Activated T-cell treated with anti-CD3 and anti-CD28 coated beads for 24 hours (primary cell): Measurements from ENCODE around the gene CORO1A.
"Not testable (repeated sequence)": the region's sequence is repeated elsewhere in the genome, so short reads cannot be mapped to it uniquely, and the experiment has no call there.

Source experiments
- DNase-seq: peaks from one replicate; pipeline ENCODE4 v3.0.0-alpha.2; 2020; ENCODE audit warnings: low read depth

Gene CORO1A

DNA sequence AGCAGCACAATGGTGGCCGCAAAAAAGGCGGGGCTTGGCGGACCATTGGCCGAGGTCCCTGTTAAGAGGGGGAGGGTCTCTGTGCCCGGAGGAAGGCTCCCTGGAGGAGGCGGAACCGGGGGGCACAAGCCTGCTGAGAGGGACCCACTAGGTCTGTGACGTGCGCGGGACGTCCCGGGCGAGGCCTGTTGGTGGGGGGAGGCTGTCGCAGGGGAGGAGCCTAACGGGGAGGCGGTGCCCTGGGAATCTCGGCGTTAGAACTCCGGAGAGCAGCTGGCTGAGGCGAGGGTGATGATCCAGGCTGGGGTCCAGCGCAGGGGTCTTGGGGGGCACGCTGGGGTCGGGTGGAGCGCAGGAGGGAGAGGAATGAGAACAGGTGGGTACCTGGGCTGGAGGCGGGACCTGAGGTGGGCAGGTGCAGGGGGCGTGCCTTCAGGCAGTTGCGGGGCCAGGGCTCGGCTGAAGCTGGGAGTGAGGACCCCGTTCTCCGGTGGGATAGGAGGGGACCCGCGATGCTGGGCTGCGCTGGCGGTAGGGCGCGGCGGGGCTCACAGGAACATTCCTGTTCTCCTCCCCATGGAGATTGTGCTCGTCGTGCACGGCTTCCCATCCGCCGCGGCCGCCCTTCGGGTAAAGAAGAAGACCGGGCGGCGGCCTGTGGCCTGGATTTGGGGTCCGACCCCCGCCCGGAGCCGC lies 22.3 kb downstream of the CORO1A start:
- not testable (repeated sequence) for DNase-seq

DNA sequence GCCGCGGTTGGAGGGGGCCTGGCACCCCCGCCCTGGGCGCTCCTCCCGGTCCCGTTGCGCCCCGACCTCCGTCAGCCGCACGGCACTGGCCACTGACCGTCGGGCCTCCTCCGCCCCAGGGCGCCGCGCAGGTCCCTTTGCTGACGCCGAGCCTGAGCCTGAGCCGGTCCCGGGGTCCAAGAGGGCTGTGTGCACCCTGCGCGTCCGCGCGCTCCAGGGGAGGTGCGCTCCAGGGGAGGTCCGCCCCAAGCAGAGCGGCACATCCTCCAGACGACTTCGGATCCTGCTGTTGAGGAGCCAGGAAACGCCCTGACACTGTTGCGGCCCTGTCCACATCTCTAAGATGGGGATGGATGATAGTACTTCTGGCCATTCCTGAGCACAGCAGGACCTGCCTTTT lies 22.9 kb downstream of the CORO1A start:
- not testable (repeated sequence) for DNase-seq

DNA sequence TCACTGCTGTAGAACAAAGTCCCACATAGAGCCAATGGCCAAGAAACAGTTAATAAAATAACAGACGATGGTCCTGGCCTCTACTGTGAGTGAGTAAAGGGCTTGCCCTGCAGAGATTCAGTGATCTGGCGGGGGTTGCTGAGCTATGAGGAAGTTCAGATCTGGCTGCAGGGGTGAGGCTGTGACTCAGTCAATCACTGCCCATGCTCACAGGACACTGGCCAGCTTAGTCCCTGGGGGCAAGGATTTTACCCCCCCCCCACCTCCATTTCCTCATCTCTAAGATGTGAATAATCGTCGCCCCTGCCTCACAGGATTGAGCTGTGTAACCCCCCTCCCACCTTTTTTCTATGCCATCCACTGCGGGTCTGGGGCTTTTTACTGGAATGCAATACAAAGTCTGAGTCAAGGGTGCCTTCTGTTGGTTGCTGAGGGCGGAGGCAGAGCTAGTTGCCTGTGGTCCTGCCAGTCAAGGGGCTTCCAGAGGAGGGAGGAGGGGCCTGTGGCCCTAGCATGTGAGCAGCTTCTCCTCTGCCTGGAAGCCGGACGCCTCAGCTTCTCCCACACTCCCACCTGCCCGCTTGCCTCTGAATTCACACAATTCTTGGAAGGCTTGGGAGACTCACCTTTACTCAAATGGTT lies 23.8 kb downstream of the CORO1A start:
- not testable (repeated sequence) for DNase-seq

DNA sequence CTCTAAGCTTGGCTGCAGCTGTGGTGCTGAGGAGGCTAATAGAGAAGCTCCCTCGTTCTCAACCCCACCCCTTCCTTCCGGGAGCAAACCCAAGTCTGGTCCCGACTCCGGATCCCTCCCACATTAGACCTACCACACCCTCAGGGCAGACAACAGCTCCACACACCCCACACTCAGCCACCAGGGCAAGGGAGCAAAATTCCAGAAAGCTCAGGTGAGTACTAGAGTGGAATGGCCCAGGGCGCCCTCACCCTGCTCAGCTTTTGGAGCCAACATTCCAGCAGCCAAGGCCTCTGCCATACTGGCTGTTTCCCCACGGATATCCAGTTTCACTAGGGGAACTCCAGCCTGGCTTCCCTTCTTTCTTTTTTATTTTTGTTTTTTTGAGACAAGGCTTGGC lies 25.6 kb downstream of the CORO1A start:
- not testable (repeated sequence) for DNase-seq

DNA sequence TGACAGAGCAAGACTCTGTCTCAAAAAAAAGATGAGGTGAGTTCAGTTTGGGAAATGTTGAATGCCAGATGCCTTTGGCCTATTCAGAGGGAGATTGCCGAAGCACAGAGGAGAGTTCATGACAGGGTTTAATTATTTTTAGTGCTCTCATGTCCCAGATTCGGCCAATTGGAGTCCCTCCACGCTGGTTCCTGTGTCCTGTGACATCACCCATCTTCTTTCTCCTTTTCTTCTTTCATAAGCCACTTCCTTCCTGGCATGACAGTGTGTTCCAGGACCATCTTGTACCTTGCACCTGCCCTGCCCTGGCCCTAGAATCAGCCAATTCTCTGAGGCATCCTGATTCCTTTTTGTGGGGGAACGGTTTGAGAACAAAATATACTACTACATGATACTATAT lies 28.0 kb downstream of the CORO1A start:
- DNase-seq, result not testable (repeated sequence)

DNA sequence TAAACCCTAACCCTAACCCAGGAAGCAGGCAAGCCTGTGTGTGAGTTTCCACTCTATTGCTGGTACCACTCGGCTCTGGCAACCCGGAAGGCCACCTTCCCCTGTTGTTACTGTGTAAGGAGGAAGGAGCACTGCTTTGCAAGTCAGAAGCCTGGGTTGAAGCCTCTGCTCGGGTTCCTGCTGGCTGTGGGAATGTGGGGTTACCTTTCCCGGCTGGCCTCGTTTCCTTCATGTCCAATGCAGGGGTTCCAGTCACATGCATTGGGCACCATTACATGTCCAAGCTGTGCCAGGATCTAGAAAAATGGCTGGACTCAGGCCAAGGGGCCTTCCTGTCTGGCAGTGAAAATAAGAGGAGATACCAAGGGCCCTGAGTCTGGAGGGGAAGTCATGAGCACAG lies 33.7 kb downstream of the CORO1A start:
- DNase-seq, result not testable (repeated sequence)
